ENCODE data around the gene FRMD4A.

FRMD4A gene

DNA sequence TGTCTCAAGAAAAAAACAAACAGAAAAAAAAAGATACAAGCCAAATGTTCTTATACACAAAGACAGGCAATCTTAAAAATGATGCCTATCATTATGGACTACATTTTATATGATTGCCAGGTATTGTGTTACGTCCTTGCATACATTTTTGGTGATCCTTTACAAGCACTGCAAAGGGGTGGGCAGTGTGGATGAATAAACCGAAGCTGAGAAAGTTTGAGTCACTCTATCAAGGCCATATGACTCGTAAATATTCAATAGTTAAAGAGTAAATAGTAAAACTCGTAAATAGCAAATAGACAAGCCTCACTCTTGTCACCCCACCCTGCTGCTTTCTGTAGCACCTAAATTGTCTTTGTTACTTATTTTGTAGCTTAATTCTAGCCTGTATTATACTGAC is 326.2 kb downstream of the FRMD4A start:
- no peak for DNase-seq

GRCh38 chr10:14003517-14004184 is 327.1 kb downstream of the FRMD4A start:
- no peak for DNase-seq

- no peak for DNase-seq
Observed at GRCh38 chr10:14001298-14002040, 329.3 kb downstream of the FRMD4A start.

DNA sequence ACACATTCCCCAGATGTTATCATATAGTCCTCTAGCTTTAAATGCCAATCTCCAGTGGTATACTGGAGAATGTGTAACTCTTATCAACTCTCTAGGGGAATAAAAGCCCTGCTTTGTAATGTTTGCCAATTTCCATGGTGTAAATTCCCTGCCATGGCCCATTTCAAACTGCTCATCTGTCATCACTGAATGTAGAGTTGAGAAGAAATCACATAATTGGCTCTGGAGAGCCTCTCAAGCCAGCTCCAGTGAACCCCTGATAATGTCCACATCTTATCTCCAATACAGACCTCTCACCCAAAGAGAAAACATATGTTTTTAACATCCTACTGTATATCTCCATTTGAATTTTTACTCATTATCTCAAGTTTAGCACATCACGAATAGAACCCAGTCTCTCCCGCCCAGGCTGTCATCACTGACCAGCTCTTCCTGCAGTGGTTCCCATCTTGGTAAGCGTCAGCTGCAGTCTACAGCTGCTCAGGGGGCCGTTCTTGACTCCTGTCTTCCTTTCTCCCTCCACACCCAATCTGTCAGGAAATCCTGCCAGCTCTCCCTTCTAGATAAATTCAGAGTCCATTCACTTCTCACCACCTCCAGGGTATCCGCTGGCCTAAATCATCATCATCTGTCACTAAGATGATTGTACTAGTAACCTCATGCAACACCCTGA is 332.4 kb downstream of the FRMD4A start:
- DNase-seq = no peak

- no peak for DNase-seq
Observed at GRCh38 chr10:13997650-13998049, 333.1 kb downstream of the FRMD4A start.

DNA sequence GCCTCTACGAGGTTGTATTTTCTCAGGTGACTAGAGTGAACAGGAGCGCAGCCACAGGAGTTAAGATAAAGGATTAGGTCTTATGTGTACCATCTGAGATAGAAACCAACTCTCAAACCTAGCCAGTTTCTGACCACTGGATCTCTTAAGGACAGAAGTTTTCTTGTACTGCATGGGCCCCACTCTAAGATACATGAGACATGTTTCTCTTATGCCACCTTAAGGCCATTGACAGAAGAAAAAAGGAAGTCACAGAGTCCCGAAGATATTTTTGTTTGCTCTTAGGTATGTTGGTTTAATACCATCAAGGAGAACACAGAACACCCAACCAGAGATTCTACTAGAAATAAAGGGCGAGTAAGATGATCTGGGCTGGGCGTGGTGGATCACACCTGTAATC is 335.8 kb downstream of the FRMD4A start:
- no peak for DNase-seq

DNA sequence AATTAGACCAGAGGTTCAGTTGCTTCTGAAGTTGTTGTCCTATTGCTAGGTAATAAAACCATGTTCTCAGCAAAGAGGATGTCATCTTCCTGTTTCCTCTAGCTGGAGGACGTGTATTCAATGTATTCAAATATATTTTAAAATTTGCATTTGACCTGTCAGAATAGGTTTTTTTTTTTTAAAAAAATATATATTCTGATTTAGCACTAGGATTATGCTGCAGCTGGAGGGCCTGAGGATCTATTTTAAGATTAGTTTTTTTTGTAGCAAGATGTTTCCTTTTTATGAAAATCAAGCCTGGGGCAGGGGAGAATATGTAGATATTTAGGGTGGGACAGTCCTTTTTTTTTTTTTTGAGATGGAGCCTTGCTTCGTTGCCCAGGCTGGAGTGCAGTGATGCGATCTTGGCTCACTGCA is 337.0 kb downstream of the FRMD4A start:
- DNase-seq = no peak

- DNase-seq = no peak
Observed at GRCh38 chr10:13993169-13993568, 337.6 kb downstream of the FRMD4A start.

DNA sequence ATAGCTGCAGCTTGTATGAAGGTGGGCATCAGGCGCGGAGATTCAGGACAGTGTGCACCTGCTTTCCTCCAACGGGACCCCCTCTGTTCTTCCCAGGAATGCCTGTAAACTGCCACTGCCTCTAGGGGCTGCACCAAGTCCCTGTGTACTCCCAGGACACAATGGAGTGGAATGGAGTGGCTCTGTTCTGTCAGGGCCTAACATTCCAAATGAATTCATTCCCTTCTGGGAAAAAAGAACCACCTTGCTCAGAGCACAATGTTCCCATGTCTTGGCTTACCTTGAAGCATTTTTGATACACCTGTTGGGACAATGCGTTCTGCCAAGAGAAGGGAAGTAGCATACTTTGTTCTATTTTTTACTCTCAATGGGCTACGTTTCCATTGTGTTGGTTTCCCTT is 339.4 kb downstream of the FRMD4A start:
- DNase-seq = no peak

GRCh38 chr10:13990946-13991345 is 339.8 kb downstream of the FRMD4A start:
- no peak for DNase-seq

DNA sequence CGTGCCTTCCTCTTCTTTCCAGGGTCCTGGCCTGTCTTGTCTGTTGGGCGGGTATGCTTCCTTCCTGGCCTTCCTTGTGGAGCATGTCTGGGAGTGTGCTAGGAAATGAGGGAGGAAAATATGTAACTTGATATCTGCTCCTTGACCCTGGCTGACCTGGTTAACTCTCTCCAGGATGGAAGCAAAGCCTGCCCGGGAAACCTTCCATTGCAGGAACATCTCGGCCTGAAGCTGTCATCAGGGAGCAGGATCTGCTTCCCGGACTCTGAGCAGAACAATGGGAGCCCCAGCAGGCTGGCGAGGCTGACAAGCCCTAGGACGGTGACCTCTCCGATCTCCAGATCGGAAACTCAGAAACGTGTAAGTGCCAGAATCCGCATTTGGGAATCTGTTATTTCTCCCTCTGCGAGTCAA is 340.3 kb downstream of the FRMD4A start:
- no peak for DNase-seq

DNA sequence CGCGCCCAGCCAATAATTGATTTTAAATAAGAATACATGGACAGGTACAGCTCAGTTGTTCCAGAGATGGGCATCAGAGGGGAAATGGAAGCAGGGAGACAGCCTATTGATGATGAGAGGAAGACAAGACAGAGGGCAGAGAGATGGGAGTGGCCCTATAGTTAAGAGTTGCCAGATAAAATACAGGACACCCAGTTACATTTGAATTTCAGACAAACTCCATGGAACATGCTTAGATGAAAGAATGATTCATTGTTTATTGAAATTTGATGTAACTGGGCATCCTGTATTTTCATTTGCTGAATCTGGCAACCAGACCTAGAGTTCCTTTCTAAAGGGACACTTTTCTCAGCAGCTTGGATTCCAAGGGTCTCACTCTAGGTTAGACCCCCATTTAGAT is 341.1 kb downstream of the FRMD4A start:
- DNase-seq = no peak

DNA sequence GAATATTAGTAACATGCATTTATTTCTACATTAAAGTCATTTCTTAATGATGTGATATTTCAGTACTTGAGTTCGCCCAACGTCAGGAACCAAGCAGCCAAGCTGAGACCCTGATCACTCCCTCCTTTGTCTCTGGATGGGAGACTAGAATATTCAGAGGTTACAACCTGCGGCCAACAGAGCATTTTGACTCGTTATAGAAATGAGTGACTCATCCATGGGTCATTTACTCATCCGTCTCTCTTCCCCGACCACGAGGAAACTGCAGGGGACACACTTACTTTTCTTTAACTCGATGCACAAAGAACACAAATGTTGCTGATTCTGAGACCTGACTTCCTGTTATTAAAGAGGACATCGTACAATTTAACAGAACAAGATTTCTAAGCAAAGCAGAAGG is 343.3 kb downstream of the FRMD4A start:
- no peak for DNase-seq

DNA sequence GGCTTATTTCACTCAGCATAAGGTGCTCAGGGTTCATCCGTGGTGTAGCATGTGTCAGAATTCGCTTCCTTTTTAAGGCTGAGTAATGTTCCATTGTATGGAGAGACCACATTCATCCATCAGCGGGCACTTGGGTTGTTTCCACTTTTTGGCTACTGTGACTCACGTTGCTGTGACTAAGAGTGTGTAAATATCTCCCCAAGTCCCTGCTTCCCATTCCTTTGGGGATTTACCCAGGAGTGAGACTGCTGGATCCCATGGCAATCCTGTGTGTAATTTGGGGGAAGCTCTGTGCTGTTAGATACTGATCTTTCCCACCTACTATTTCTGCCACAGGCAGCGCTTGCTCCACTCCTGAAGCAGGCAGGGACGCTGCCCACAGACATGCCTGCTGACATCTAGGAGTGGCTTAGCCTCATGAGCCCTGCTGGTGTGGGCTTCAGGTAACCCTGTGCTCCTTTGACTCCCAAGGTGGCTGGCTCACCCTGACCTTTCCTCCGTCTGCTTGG is 346.0 kb downstream of the FRMD4A start:
- DNase-seq = no peak

DNA sequence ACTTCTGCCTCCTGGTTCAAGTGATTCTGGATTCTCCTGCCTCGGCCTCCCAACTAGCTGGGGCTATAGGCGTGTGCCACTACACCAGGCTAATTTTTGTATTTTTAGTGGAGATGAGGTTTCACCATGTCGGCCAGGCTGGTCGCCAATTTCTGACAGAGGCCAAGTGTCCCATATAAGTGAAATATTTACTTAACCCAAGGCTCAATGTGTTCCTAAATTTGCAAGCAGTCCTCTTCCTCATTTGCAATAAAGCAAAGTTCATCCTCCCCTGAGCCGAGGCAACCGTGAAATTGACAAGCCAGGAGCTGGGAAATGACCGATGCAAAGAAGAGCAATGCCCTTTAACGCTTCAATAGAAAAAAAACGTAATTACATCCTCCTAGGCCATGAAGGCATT is 347.7 kb downstream of the FRMD4A start:
- no peak for DNase-seq

GRCh38 chr10:13978533-13979115 is 352.1 kb downstream of the FRMD4A start:
- DNase-seq = no peak

GRCh38 chr10:13977861-13978532 is 352.7 kb downstream of the FRMD4A start:
- no peak for DNase-seq

- no peak for DNase-seq
Observed at GRCh38 chr10:13973742-13974141, 357.0 kb downstream of the FRMD4A start.

- DNase-seq = no peak
Observed at GRCh38 chr10:13972609-13973008, 358.1 kb downstream of the FRMD4A start.

DNA sequence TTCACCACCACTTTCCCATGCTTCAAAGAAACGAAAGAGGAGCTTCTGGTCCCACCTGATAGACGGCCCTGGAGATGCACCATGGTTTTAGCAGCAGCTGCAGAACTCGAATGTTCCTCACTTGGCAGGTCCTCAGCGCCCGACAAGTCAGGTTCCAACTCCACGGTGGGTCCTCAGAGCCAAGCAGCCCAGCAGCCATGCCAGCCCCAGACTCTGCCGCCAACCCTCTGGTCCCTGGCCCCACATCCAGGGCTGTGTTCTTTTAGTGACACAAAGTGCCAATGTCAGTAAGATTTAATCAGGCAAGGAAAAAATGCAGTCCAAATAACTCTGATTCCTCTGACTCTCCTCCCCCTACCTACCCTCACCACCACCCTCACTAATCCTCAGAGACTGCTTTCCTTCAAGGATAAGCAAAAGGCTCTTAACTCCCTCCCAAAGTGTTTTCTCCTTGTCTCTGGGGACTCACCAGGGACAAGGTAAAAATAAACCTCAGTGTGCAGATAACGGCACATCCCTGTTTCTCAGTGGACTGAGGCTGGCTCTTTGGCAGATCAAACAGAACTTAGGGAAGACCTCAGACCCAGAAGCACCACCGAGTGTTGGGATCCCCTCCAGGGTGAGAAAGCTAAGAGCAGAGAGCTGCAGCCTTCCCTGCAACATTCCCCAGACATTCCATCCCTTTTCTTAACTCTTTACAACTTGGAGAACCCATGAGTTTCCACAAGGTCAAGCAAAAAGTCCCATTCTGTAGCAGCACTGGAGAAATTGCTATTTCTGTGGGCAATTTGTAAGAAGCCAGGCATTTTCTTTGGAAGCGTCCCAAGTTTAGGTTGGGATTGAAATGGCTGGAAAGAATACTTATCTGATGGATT is 358.9 kb downstream of the FRMD4A start:
- DNase-seq = no peak

DNA sequence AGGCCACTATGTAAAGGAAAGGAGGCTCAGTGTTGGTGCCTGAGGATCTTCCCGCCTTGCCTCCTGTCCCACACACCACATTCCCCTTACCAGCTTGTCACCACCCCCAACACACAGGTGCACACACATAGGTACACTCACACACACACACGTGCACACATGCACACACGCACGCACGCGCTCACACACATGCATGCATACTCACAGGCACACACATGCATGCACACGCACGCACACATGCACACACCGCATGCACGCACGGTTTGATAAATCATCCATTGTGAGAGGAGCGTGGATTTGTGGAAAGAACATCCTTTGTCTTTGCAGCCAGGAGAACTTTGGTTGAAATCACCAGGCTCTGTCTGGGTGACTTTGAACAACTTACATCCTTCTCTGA is 359.8 kb downstream of the FRMD4A start:
- DNase-seq = no peak
